Activated CD4-positive, alpha-beta T cell treated with anti-CD3 and anti-CD28 coated beads, Interleukin-2, amount 10 ng/mL, durations not matched to agents 7 days and 5 days (primary cell): ENCODE measurements around the gene ANGPTL7. TPM values are rescaled to one million over a fixed set of nuclear protein-coding genes. Genes with fewer than 3 reads are reported as not detected.

Experiments
- CTCF ChIA-PET: fragments of 350-600 bp; sonication (Branson Sonifier 250); formaldehyde crosslinking; loops from one replicate; lab custom pipeline; 2021; ENCODE audit warnings: antibody characterized with exemption; lab: Charles Lee
- POLR2A ChIA-PET: fragments of 350-600 bp; sonication (Branson Sonifier 250); formaldehyde crosslinking; loops from one replicate; lab custom pipeline; 2021; ENCODE audit warnings: antibody characterized with exemption; lab: Charles Lee
- DNase-seq: peaks from one replicate; pipeline ENCODE4 v3.0.0-alpha.2; 2020
- H3K27ac Mint-ChIP-seq: one replicate; pipeline ENCODE4 v1.8.0; 2021; ENCODE audit warnings: mild to moderate bottlenecking, moderate library complexity, mixed read lengths
- H3K27me3 Mint-ChIP-seq: one replicate; pipeline ENCODE4 v1.8.0; 2021; ENCODE audit warnings: mixed read lengths
- H3K36me3 Mint-ChIP-seq: one replicate; pipeline ENCODE4 v1.8.0; 2021; ENCODE audit warnings: low read depth, mixed read lengths
- H3K4me1 Mint-ChIP-seq: one replicate; pipeline ENCODE4 v1.8.0; 2021; ENCODE audit warnings: mixed read lengths
- H3K4me3 Mint-ChIP-seq: one replicate; pipeline ENCODE4 v1.8.0; 2021; ENCODE audit warnings: mild to moderate bottlenecking, moderate library complexity, mixed read lengths
- H3K9me3 Mint-ChIP-seq: one replicate; pipeline ENCODE4 v1.8.0; 2021; ENCODE audit warnings: mixed read lengths
- total RNA-seq, 2 experiments: library from RNA; stranded (reverse); gene quantifications; one replicate each; pipeline ENCODE4 v1.2.3, GENCODE V29; 2021

ANGPTL7 gene
- total RNA-seq, 2 experiments from 2014 or later = not detected

DNA sequence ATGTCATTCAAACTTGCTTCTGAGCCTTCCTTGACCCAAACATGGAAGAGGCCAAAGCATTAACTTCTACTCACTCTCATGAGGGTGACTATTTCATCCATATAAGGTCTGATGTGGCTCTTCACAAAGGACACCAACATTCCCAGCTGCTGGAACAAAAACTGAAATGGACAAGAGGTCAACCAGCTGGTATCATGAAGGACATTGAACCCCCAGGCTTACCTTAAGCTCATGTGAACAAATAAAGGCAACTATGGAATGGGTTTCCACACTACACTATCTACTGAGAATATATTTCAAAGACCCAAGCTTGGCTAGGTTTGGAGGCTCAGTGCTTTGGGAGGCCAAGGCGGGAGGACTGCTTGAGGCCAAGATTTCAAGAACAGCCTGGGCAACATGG is 26.9 kb downstream of the ANGPTL7 start:
- Mint-ChIP-seq H3K27ac (no peak overlapping the region), H3K27me3 (no peaks in the 10 kb centered on the region), H3K4me3 (no peak overlapping the region), H3K4me1 (no peaks in the 10 kb centered on the region), H3K36me3 (peaks cover 51% of the 10 kb centered on the region), H3K9me3 (no peaks in the 10 kb centered on the region)
- ChIA-PET CTCF (interaction anchor here (0.9 to 1.1 kb wide), 2 partner anchors 9 to 10 kb away, joined by 3 read pairs; no protein-coding TSS in a partner anchor), POLR2A (no interaction called here)
- no peak for DNase-seq

DNA sequence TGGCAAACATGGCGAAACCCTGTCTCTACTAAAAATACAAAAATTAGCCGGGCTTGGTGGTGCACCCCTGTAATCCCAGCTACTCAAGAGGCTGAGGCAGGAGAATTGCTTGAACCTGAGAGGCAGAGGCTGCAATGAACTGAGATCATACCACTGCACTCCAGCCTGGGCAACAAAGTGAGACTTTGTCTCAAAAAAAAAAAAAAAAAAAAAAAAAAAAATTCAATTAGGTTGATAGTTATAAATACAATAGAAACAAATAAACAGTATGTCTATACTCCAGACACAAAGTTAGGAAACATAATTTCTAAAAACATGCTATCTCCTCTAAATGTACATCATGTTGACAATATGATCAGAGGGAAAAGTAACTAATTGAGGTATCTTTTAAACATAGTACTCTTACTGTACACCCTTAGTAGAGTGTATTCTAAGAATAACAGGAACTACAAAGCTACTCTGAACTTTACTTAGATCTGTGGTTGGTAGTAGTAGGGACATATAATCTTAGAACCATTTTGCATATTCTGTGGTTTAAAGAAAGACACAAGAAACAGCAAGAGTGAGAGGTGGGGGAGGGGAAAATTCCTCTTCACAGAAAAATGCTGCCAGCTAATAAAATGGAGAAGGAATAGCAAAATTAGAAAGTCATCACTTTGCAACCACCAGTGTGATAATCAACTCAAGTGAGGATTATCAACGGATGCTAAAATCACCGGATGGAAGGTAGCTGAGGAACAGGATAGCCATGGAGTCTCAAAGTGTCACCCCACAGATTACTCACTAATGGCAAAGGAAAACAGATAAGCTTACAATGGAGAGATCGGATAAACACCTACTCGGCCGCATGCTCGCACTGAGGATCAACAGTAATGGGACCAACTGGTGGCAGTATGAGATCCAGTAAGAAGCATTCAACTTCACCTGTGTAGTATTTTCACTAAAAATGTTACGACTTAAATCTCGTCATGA is 38.2 kb downstream of the ANGPTL7 start:
- ChIA-PET POLR2A (no interaction called here), CTCF (interaction anchor here (0.7 to 1.4 kb wide), 3 partner anchors 14 to 736 kb away, joined by 3 to 8 read pairs (median 7); no protein-coding TSS in a partner anchor)
- H3K36me3 Mint-ChIP-seq = peaks cover 59% of the 10 kb centered on the region
- H3K27ac Mint-ChIP-seq = peak overlapping the region; percentile 69
- H3K27me3 Mint-ChIP-seq = no peaks in the 10 kb centered on the region
- H3K4me1 Mint-ChIP-seq = peaks cover 28% of the 10 kb centered on the region
- no peaks in the 10 kb centered on the region for H3K9me3 Mint-ChIP-seq
- no peak for DNase-seq
- H3K4me3 Mint-ChIP-seq = no peak overlapping the region

DNA sequence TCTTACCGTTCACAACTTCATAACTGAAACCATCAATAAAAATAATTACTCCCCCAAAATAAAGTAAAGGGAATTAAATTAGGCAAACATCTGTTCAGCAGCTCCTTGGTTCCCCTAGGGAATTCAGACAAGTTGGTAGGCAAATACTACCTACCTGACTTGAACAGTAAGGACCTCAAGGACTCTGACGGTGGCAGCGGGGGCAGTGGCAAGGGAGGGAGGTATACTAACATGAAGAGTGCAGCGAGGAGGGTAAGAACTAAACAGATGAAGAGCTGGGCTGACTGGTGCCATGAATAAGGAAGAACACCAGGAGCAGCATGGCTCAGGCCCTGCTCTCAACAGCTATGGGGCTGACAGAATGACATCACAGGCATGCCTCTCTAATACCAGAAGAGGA is 40.0 kb downstream of the ANGPTL7 start:
- H3K36me3 Mint-ChIP-seq = peaks cover 68% of the 10 kb centered on the region
- no peak overlapping the region for H3K4me3 Mint-ChIP-seq
- no peaks in the 10 kb centered on the region for H3K27me3 Mint-ChIP-seq
- peaks cover 26% of the 10 kb centered on the region for H3K4me1 Mint-ChIP-seq
- H3K9me3 Mint-ChIP-seq = no peaks in the 10 kb centered on the region
- CTCF ChIA-PET = interaction anchor here (1.2 to 1.4 kb wide), 2 partner anchors 12 to 17 kb away, joined by 3 to 4 read pairs; no protein-coding TSS in a partner anchor
- POLR2A ChIA-PET = no interaction called here
- DNase-seq = no peak
- H3K27ac Mint-ChIP-seq = no peak overlapping the region

- H3K36me3 Mint-ChIP-seq = peaks cover 61% of the 10 kb centered on the region
- H3K4me3 Mint-ChIP-seq = no peak overlapping the region
- ChIA-PET CTCF (interaction anchor here (0.7 kb wide), 1 partner anchor 409 kb away, joined by 3 read pairs; no protein-coding TSS in a partner anchor), POLR2A (no interaction called here)
- no peaks in the 10 kb centered on the region for H3K9me3 Mint-ChIP-seq
- no peak overlapping the region for H3K27ac Mint-ChIP-seq
- no peaks in the 10 kb centered on the region for H3K27me3 Mint-ChIP-seq
- peaks cover 17% of the 10 kb centered on the region for H3K4me1 Mint-ChIP-seq
- DNase-seq = no peak
Measured at GRCh38 chr1:11233208-11233607, 44.1 kb downstream of the ANGPTL7 start.

- H3K36me3 Mint-ChIP-seq = peaks cover 55% of the 10 kb centered on the region
- peaks cover 18% of the 10 kb centered on the region for H3K4me1 Mint-ChIP-seq
- peak overlapping the region; percentile 78 for H3K27ac Mint-ChIP-seq
- CTCF ChIA-PET = interaction anchor here (1.1 kb wide), 1 partner anchor 405 kb away, joined by 3 read pairs; no protein-coding TSS in a partner anchor
- H3K27me3 Mint-ChIP-seq = no peaks in the 10 kb centered on the region
- H3K4me3 Mint-ChIP-seq = no peak overlapping the region
- no peak for DNase-seq
- POLR2A ChIA-PET = no interaction called here
- H3K9me3 Mint-ChIP-seq = no peaks in the 10 kb centered on the region
Measured at GRCh38 chr1:11237356-11237755, 48.2 kb downstream of the ANGPTL7 start.

- no peaks in the 10 kb centered on the region for H3K9me3 Mint-ChIP-seq
- no peak for DNase-seq
- no peaks in the 10 kb centered on the region for H3K27me3 Mint-ChIP-seq
- no peak overlapping the region for H3K27ac Mint-ChIP-seq
- H3K36me3 Mint-ChIP-seq = peaks cover 52% of the 10 kb centered on the region
- H3K4me3 Mint-ChIP-seq = no peak overlapping the region
- CTCF ChIA-PET = interaction anchor here (0.6 kb wide), 2 partner anchors 18 to 849 kb away, joined by 3 to 5 read pairs; no protein-coding TSS in a partner anchor
- POLR2A ChIA-PET = no interaction called here
- peaks cover 18% of the 10 kb centered on the region for H3K4me1 Mint-ChIP-seq
Measured at GRCh38 chr1:11238311-11238710, 49.2 kb downstream of the ANGPTL7 start.

DNA sequence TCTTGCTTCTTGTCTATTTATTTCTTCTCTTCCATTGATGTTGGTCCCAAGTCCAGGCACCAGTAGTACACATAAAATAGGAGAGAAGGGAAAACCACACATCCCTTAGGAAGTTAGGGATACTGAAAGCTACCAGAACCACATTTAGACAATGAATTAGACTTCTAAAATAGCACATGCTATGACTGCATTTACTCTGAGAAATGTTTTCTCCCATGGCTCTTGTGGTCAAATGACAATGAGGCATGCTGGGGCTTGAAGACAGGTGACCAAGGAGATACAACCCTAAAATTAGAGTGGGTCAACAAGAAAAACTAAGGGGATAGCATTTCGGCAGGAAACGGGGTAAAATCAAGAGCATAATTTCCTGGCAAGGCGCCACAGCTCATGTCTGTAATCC is 56.1 kb downstream of the ANGPTL7 start:
- H3K27ac Mint-ChIP-seq = peak overlapping the region; percentile 21

More for the DNA sequence above, 56.1 kb downstream of the ANGPTL7 start:
- ChIA-PET POLR2A (no interaction called here), CTCF (no interaction called here)
- Mint-ChIP-seq H3K9me3 (no peaks in the 10 kb centered on the region), H3K4me1 (peaks cover 10% of the 10 kb centered on the region), H3K4me3 (no peak overlapping the region), H3K27me3 (no peaks in the 10 kb centered on the region), H3K36me3 (peaks cover 40% of the 10 kb centered on the region)
- no peak for DNase-seq

Other genes with a start within 250 kb of the ANGPTL7 start
- 100 to 1,000 TPM; 186 to 187 TPM for gene TARDBP, start 176.7 kb upstream of the ANGPTL7 start, total RNA-seq
- gene MASP2, start 142.1 kb upstream of the ANGPTL7 start, total RNA-seq = not detected
- 10 to 100 TPM; 88.1 to 93.8 TPM for gene SRM, start 129.3 kb upstream of the ANGPTL7 start, total RNA-seq
- gene EXOSC10, start 89.5 kb upstream of the ANGPTL7 start, total RNA-seq = 10 to 100 TPM; 82.5 to 87.4 TPM
- gene MTOR, start 73.2 kb downstream of the ANGPTL7 start, total RNA-seq = 10 to 100 TPM; 49.2 to 57.2 TPM
- 10 to 100 TPM; 53.7 to 59.1 TPM for gene UBIAD1, start 83.8 kb downstream of the ANGPTL7 start, total RNA-seq